ENCODE measurements around the gene MTERF2.

MTERF2 gene

DNA sequence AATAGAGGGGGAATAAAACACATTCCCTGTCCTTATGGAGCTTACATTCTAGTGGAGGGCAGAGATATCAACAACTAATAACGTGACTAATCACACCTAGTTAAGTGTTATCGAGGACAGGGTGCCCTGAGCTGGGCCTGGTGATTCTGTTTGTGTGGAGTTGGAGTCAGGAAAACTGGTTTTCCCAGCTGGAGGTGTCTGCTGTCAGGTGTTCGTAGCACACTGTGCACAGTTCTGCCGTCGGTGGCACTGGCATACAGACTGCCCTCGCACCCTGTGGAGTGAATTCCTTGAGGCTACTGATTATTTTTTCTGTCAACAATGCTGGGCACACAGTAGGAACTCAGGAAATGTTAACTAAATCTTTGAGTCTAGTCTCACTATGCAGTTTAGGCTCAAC is 900 bp upstream of the MTERF2 start:
- no peak for DNase-seq

DNA sequence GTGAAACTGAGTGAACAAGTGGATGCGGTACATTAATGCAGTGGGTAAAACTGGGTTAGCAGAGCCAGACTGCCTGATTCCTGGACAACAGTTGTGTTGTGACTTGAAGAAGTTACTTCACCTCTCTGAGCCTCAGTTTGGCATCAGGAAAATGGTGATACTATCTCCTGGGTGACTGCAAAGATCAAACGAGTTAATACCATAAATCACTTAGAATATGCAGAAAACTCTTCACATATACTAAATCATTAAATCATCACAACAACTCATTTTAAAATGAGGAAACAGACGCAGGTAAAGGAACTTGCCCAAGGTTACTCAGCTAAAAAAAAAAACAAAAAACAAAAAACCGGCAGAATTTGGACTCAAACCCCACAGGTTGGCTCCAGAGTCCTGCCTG is 811 bp downstream of the MTERF2 start:
- no peak for DNase-seq

DNA sequence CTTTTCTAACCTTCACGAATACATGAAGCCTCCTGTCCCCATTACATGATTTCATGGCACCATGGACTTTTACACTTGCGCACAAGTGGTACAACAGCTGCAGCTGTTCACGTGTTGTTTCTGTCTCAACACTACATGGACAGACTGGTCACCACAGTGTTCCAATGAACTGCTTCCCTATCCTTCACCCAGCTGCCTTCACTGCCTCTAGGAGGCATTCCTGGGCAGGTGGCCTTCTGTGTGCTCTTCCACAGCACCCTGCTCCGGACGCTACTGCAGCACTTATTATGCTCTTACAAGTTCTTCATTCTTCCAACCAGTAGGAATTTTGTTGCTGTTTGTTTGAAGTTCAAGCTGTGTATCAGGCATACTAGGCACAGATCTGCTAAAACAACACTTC is 1.5 kb downstream of the MTERF2 start:
- DNase-seq = no peak

DNA sequence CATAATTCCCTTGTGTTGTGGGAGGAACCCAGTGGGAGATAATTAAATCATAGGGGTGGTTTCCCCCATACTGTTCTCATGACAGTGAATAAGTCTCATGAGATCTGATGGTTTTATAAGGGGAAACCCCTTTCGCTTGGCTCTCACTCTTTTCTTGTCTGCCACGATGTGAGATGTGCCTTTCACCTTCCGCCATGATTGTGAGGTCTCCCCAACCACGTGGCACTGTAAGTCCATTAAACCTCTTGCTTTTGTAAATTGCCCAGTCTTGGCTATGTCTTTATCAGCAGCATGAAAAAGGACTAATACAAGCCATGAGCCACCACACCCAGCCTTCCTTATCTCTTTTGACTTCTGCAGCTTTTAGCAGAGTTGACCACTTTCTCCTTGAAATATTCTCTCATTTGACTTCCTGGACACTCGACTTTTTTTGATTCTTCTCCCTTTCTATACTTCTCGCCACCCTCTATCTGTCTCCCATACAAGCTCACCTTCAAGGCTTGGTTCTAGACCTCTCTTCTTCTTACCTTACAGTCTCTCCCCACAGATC is 2.3 kb downstream of the MTERF2 start:
- no peak for DNase-seq

DNA sequence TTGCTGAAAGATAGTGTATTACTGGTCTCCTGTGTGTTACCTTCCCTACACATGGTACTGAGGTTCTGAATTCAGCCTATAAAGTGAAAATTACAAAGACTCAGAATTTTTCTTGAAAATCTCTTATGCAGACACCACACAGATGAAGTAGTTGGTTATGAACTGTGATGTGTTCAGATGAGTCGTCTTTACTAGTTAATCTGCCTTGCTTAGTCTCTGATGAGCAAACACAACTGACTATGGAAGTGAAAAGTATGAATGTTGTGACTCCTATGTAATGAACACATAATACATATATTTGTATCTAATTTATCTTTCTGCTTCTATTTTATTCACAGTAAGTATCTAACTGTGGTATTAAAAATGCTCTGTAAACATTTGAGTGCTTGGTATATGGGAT is 4.7 kb downstream of the MTERF2 start:
- DNase-seq = no peak

DNA sequence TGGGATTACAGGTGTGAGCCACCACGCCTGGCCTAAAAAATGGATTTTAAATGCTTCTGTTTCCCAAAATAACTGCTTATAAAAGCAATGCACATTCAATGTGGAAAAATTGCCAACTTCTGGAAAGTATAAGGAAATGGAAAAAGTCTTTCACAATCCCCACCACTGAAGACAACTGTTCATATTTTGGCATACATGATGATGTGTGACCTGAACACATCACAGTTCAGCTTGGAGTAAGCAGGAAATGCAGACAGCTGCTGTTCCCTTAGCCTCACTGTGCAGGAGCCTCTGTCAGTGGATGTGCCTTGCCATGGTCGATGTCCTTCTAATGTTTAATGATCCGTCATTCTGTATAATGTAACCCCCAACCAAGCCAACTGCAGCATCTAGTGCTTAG is 5.2 kb downstream of the MTERF2 start:
- no peak for DNase-seq

DNA sequence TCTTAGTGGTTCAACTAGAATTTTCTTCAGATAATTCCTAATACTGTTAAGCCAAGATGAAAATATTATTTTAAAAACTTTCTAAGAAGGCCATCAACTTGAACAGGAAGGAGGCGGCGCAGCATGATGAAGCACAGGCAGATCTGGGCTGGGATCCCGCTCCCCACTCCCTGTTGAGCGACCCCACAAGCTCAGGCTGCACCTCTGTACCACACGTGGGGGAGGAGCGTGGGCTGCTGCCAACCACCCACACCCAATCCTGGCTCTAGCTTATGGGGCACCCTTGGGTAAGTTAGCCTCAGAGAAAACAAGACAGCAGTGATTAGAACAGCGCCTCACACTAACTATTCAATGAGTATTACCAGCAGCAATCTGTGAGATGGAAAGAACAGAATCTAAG is 6.0 kb downstream of the MTERF2 start:
- no peak for DNase-seq

DNA sequence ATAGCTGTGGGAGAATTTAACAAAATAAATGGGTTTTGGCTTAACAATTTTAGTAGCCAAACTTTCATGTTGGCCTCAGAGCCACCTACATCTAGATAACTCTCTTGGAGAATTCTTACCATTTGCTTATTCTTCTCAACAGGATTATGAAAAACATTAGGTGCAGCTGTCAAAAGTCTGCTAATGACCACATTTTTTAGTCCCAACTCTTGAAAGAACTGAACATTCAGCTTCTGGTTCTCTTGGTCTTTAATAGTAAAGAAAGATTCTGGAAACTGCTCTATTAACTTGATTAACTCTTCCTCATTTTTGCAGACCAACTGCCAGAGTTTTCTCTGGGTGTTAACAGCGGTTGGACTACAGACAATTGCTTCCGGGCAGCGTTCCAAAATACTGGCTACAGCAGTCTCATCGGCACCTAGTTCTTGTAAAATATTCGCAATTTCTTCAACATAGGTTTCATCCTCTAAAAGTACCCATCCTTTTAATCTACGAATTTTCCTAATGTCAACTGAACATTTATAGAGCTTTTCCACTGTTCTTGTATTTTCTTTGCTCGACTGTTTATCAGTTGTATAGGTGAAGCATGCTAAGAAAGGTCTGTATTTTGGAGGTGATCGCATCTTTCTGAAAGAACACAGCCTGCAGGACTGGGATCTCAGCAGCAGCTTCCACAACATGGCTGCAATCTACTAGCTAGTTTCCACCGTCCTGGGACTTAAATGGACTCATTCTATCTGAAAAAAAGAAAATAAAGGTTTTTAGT is 8.7 kb downstream of the MTERF2 start:
- DNase-seq = no peak

DNA sequence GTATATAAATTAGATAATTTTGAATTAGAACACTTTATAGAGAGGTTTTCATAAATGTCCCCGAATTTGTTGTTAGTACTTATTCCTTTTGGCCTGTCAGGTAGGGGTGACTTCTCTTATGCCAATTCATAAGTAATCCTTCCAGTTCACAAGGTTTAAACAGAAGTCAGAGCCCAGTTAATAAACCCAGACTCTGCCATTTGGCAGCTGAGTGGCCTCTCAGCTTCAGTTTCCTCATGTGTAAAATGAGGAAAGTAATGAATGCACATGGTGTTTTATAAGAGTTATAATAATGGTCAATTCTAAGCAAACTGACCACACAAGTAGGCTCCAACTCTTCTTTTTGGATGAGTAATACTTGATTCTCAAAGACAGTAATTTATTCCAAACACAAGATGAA is 10.3 kb downstream of the MTERF2 start:
- no peak for DNase-seq

DNA sequence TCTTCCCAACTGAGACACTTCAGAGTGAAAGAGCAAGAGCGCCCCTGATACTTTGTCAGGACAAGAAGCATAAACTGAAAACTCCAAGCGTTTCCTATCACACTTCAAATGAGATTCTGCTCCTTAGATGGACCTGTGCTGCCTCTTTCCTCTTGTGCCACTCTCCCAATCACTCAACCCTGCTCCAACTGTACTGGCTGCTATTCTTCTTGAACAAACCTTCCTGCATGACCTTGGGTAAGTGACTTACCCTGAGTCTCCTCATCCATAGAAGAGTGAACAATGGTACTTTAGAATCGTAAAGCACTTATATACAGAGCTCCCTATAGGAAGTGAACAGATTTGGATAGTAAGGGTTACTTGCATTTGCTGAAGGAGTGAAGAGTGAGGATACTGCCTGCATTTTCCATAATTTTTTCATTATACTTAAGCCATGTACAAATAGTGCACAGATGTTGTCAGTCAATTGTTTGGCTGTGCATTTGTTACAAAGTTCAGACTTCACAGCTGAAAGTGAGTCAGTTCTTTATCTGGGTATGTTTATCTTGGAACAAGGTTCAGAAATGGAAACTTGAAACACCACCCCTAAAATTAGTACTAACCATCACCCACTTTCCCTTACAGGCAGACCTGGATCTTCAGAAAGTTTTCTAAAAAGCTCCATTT is 10.8 kb downstream of the MTERF2 start:
- no peak for DNase-seq

DNA sequence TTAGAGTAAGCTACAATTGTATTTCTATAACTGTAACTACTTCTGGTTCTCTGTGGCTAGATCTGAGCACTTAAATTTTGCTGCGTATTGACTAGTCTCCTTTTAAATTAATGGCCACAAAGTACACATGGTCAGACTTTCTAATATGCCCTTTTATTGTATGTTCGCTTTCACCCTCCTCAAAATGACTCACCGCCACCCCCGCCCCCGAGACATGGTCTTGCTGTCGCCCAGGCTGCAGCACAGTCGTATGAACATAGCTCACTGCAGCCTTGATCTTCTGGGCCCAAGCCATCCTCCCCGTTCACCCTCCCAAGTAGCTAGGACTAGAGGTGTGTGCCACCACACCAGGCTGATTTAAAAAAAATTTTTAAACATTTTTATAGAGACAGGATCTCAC is 11.8 kb downstream of the MTERF2 start:
- no peak for DNase-seq

DNA sequence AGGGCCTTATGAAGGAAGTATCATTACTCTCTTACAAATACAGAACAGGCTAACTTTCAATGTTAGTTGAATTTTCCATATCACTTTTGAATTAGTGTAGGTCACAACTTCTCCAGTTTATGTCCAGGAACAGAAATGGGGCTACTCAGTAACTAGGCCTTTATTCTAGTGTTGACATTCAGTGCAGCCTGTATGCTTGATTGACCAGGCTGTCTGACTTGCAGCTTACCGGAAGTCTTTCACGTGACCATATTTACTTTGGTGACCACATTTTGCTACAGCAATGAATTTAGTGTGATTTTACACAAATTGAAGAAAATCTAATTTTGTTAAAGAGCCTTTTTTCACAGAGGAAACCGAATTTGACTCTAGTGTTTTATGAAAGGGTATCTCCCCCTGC is 12.4 kb downstream of the MTERF2 start:
- no peak for DNase-seq

DNA sequence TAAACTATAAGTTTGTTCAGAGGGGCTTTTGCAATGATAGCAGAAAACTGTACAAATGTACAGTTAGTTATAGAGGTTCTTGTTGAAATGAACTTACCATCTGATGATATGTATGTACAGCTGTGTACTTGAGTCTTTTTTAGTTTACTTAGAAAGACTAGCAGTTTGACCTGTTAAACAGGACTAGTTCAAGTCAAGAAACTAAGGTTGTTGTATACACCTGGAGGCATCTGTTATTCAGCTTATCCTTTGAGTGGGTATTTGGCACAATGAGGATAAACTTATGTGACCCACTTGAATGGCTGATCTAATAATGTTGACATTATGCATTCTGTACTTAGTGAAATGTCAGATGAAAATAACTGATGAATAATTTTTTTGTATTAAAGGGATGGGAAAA is 13.4 kb downstream of the MTERF2 start:
- DNase-seq = no peak

DNA sequence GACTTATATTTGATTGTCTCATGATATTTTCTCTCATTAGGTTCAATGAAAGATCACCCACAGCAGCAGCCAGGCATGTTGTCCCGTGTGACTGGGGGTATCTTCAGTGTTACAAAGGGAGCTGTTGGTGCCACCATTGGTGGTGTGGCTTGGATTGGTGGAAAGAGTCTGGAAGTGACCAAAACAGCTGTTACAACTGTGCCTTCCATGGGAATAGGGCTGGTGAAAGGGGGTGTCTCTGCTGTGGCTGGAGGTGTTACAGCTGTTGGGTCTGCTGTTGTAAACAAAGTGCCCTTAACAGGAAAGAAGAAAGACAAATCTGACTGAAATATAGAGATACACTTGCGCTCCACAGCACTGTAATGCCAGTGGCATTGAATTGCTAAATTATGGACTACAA is 15.9 kb downstream of the MTERF2 start:
- no peak for DNase-seq

DNA sequence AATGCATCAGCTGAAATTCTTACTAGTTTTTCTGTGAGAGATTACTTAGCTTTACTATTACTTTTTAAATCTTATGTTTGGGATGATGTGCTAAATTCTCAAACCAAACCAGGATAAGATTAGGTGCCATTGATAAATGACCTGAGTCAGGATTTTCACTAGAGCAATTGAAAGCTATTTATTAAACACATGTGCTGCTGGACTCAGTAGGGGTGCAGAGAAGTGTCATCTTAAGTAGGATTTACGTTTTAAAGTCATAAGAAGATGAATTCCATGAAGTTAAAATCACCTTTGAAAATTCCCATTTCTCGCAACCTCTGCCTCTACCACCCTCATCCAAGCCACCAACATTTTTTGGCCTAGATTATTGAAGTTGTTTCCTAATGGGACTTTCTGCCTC is 22.4 kb downstream of the MTERF2 start:
- DNase-seq = no peak

DNA sequence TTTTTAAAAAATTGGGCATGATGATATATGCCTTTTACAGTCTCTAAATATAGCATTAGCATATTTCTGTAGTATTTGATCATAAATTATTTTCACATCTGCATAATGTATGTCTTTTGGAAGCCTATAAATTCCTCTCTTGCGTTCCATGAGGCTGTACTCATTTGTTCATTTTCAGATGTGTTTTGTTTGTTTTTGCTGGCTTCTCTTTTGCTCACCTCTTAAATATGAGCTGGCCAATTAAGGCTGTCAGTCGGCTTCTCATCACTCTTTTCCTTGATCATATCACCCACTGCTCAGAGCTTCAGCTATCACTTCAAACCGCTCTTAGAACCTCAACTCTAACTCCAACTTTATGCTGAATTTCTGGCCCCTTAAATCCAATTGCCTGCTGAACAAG is 24.7 kb downstream of the MTERF2 start:
- DNase-seq = no peak

DNA sequence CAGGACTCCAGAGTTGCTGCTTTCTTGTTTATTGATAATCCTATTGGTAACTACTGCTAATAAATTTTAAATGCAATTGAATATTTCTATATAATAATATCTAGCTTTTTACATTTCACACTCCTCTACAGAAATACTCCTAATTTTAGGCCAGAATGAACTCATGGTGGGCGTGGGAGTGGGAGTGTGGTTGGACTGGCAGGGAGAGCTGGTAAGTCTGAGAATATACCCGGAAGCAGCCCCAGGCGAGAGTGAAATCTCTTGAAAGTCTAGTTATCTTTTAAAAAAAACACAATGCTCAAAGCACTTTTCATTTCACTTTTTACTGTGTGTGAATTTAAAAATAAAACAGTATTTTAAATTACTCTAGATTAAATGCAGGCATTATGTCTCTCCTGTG is 26.5 kb downstream of the MTERF2 start:
- no peak for DNase-seq

DNA sequence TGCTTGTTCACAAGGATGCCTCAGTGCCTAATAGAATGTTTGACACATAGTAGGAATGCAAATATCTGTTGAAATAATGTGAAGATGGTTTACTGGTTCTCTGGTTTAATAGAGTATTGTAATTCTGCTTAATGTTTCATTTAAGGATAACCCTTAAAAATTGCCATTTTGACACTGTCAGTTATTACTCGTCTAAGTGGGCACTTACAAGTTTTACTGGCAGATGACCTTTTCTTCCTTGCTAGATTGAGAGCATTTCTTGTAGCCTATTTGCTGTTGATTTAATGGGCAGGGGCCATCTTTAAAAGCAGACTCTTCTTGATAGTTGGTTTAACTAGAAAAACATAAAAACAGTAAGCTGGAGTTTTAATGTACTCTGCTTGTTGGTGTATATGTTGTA is 29.4 kb downstream of the MTERF2 start:
- DNase-seq = no peak

DNA sequence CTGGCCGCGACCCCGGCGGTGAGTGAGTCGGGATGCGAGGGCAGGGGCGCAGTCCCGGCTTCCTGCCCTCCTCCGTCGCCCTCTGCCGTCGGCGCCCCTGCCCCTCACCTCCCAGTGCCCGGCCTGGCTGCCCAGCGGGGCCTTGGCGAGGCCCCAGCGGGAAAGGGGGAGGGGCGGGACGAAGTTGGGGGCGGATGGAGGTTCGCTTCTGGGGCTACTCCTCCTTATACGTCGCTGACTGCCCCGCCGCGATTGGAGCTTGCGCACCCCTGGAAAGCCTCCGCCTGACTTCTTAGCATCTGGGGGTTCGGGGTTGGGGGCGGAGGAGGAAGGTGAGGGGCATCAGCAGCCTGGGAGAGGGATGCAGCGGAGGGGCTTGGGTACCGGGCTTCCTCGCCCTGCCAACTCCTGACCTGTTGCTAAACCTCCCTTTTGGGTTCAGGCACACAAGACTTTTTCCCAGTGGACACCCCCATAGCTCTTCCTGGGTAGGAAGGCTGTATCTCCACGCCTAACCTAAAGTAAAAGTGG is 30.8 kb downstream of the MTERF2 start:
- peak; percentile 52 for DNase-seq

DNA sequence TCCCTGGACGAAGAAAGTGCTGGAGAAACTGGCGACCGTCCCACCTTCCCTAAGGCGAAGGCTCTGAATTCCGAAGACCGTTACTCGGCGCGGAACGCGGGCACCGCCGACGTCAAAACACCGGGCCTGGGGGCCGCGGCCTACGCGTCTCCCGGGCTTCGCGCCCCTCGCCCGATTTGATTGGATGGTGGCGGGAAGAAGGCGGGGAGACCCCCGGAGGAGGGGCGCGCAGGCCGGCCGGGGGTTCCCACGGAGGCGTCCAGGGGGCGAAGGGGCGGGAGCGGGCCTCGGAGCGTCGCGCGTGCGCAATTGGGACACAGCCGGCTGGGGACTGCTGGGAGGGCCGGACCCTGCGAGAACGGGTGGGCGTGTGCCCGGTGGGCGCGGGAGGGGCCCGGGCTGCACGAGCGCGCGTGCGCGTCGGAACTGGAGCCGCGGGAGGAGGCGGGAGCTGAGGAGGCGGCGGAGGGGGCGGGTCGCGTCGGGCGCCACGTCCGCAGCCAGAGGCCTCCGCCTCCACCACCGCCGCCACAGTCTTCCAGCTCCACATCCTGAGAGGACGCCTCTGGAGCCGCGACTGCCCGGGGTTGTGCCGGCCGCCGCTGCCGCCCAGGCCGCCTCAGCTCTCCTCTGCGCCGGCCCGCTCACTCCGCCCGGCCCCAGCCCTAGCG is 31.4 kb downstream of the MTERF2 start, which contains the start of gene TMEM263:
TSS of gene TMEM263 (plus strand) at position 531 of the 671 bp plus-strand sequence. CDS start 11,210 bp downstream, outside the sequence.
- DNase-seq = peak; percentile 87

DNA sequence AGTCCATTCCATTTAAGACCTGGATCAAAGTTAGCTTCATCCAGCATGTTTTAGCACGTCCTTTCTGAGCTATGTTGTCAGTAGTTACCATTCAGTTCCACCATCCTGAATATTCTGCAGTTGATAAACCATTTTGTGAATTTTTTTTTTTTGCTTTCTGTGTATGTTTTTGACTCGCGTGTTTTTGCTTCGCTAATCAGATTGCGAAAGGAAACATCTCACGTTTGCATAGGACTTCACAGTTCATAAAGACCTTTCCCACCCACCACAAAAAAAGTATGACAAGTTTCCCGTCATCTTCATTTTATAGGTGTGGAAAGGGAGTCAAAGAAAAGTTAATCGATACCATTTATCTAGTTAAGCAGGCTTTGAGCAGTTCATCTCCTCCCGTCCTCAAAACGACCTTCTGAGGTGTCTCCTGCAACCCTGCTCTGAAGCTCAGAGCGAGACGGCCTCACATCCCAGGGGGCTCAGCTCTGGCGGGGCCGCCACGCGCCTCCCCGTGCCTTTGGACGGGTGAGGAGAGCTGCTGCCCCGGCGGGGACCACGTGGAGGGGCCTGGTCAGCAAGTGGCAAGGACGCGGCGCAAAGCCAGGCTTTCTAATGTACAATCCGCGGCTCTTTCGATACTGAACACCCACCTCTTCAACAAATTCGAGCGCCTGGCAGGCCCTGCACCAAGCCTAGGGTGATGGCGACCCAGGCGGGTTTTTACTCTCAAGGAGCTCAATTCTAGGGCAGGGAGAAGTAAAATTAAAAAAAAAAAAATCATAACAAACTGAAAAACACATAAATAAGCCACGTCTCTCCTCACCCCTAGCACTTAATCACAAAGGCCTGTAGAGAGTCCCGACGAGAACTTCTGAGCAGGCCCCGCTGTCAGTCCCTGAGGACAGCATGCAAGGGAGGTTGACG is 32.2 kb downstream of the MTERF2 start:
- DNase-seq = no peak
